NCI-H82 treated with DMSO at 0.1 percent for 48 hours (cell line): ENCODE results near the gene PARK7.

Experiments
- DNase-seq: peaks from one replicate; lab custom pipeline; 2025; ENCODE audit not compliant: unreplicated experiment; lab: John Stamatoyannopoulos, UW

The PARK7 gene

GRCh38 chr1:8021676-8022266 is 60.3 kb downstream of the PARK7 start:
- DNase-seq = no peak

- DNase-seq = no peak
Measured at GRCh38 chr1:8022395-8023286, 61.1 kb downstream of the PARK7 start.

- no peak for DNase-seq
Measured at GRCh38 chr1:8023287-8023994, 61.9 kb downstream of the PARK7 start.

- DNase-seq = no peak
Measured at GRCh38 chr1:8023995-8024313, 62.4 kb downstream of the PARK7 start.

- DNase-seq = no peak
Measured at GRCh38 chr1:8024329-8024728, 62.8 kb downstream of the PARK7 start.

- DNase-seq = no peak
Measured at GRCh38 chr1:8025061-8025670, 63.7 kb downstream of the PARK7 start.

- no peak for DNase-seq
Measured at GRCh38 chr1:8025671-8026144, 64.2 kb downstream of the PARK7 start.

- peak; percentile 76 for DNase-seq
Measured at GRCh38 chr1:8026153-8026975, 64.9 kb downstream of the PARK7 start, which contains the start of gene ERRFI1. TSS of gene ERRFI1 (minus strand) at chr1:8026309. CDS start at chr1:8015619, 10,690 bp downstream.

GRCh38 chr1:8026976-8027747 is 65.7 kb downstream of the PARK7 start:
- DNase-seq = no peak

- DNase-seq = no peak
Measured at GRCh38 chr1:8027748-8028570, 66.4 kb downstream of the PARK7 start.

- no peak for DNase-seq
Measured at GRCh38 chr1:8028571-8028910, 67.0 kb downstream of the PARK7 start.

- DNase-seq = no peak
Measured at GRCh38 chr1:8031176-8031785, 69.8 kb downstream of the PARK7 start.

- DNase-seq = no peak
Measured at GRCh38 chr1:8032366-8032910, 70.9 kb downstream of the PARK7 start.

- DNase-seq = no peak
Measured at GRCh38 chr1:8033322-8033721, 71.8 kb downstream of the PARK7 start.
